GM13977 (cell line): ENCODE data around the gene ADAMTSL5.
A peak's percentile ranks its signal among the peaks of the same experiment; 100 is the strongest.

Experiments used
- DNase-seq: peaks from one replicate; pipeline ENCODE4 v3.0.0; 2012; ENCODE audit warnings: low spot score
- CTCF ChIP-seq: IDR thresholded peaks from 2 replicates; pipeline ENCODE4 v1.5.1; 2012; ENCODE audit warnings: mild to moderate bottlenecking, control low read depth; ENCODE audit not compliant: insufficient read depth; ENCODE audit errors: extremely low read depth, missing control alignments
- in situ Hi-C: fragments of 300-500 bp; cut with MboI; formaldehyde crosslinking; loops from one replicate; pipeline ENCODE4 v1.12.0; 2022; ENCODE audit warnings: low sequenced_read_pairs, low pct_unique_long_range_greater_than_20kb, mixed read lengths, inconsistent platforms; ENCODE audit not compliant: unreplicated experiment

ADAMTSL5 gene

GRCh38 chr19:1475751-1476437 is 36.9 kb downstream of the ADAMTSL5 start:
- DNase-seq: no peak
- in situ Hi-C loops: no loop called here
- TF ChIP-seq CTCF: no peak

- in situ Hi-C loops: no loop called here
- TF ChIP-seq CTCF: no peak
- peak; percentile 15 for DNase-seq
Observed at GRCh38 chr19:1474765-1475351, 38.0 kb downstream of the ADAMTSL5 start.

GRCh38 chr19:1474011-1474764 is 38.6 kb downstream of the ADAMTSL5 start:
- no peak for TF ChIP-seq CTCF
- peak; percentile 15 for DNase-seq
- in situ Hi-C loops: no loop called here

- DNase-seq: peak; percentile 15
- TF ChIP-seq CTCF: no peak
- in situ Hi-C loops: no loop called here
Observed at GRCh38 chr19:1473085-1473851, 39.6 kb downstream of the ADAMTSL5 start.

GRCh38 chr19:1472231-1473084 is 40.4 kb downstream of the ADAMTSL5 start:
- in situ Hi-C loops: no loop called here
- no peak for TF ChIP-seq CTCF
- peak; percentile 20 for DNase-seq
